Neuronal stem cell (in vitro differentiated cells): ENCODE measurements around the gene AZU1.
"Not testable (repeated sequence)": the region's sequence is repeated elsewhere in the genome, so short reads cannot be mapped to it uniquely, and the experiment has no call there.

Experiments
- DNase-seq: peaks from one replicate; pipeline ENCODE4 v3.0.0-alpha.2; 2013; ENCODE audit warnings: low spot score
- H2AFZ ChIP-seq: one replicate; pipeline ENCODE4 v1.6.1; 2013; ENCODE audit warnings: mild to moderate bottlenecking, low read length, inconsistent platforms
- H2AK5ac ChIP-seq: 2 replicates; pipeline ENCODE4 v1.6.1; 2013; ENCODE audit warnings: low read depth, mild to moderate bottlenecking, inconsistent platforms, low read length, moderate library complexity, mixed read lengths
- H2BK120ac ChIP-seq: 2 replicates; pipeline ENCODE4 v1.6.1; 2013; ENCODE audit warnings: low read depth, mild to moderate bottlenecking, inconsistent platforms, low read length, moderate library complexity, mixed read lengths
- H2BK12ac ChIP-seq: one replicate; pipeline ENCODE4 v1.6.1; 2013; ENCODE audit warnings: low read length, inconsistent platforms
- H2BK15ac ChIP-seq: 2 replicates; pipeline ENCODE4 v1.6.1; 2013; ENCODE audit warnings: mild to moderate bottlenecking, low read length, inconsistent platforms, mixed read lengths
- H2BK5ac ChIP-seq: one replicate; pipeline ENCODE4 v1.6.1; 2013; ENCODE audit warnings: inconsistent platforms, mild to moderate bottlenecking, low read length, moderate library complexity
- H3K14ac ChIP-seq: one replicate; pipeline ENCODE4 v1.6.1; 2013; ENCODE audit warnings: low read length, inconsistent platforms
- H3K18ac ChIP-seq: 2 replicates; pipeline ENCODE4 v1.6.1; 2013; ENCODE audit warnings: low read length, inconsistent platforms
- H3K23ac ChIP-seq: 2 replicates; pipeline ENCODE4 v1.6.1; 2013; ENCODE audit warnings: low read depth, mild to moderate bottlenecking, mixed read lengths, low read length, inconsistent platforms; ENCODE audit not compliant: poor library complexity
- H3K27ac ChIP-seq: replicated peaks from 3 replicates; pipeline ENCODE4 v1.5.1; 2013; ENCODE audit warnings: low read length, inconsistent platforms
- H3K27me3 ChIP-seq, 3 experiments: 2 replicates each; pipeline ENCODE4 v1.6.1; 2013; ENCODE audit warnings: low read length in 3 of 3, mild to moderate bottlenecking in 2 of 3, inconsistent platforms in 1 of 3, low read depth in 1 of 3, mixed read lengths in 1 of 3, moderate library complexity in 1 of 3; ENCODE audit not compliant: control insufficient read depth in 3 of 3, insufficient read depth in 3 of 3
- H3K36me3 ChIP-seq, 2 donors: replicated peaks in 1 of 2; 2 replicates each; pipeline ENCODE4 v1.6.1; 2013; ENCODE audit warnings: low read length in 2 of 2; ENCODE audit not compliant: control insufficient read depth in 2 of 2, insufficient read depth in 2 of 2
- H3K4ac ChIP-seq: 2 replicates; pipeline ENCODE4 v1.6.1; 2013; ENCODE audit warnings: inconsistent platforms, mild to moderate bottlenecking, low read length, moderate library complexity
- H3K4me1 ChIP-seq, 2 donors: 1 replicate in 1 of 2; 2 replicates in 1 of 2; pipeline ENCODE4 v1.6.1; 2013; ENCODE audit warnings: low read length in 2 of 2, low read depth in 1 of 2; ENCODE audit not compliant: control insufficient read depth in 2 of 2, insufficient read depth in 1 of 2
- H3K4me2 ChIP-seq: one replicate; pipeline ENCODE4 v1.6.1; 2013; ENCODE audit warnings: mild to moderate bottlenecking, low read length, inconsistent platforms; ENCODE audit not compliant: insufficient read depth, poor library complexity, severe bottlenecking
- H3K4me3 ChIP-seq, 2 donors: 2 replicates each; pipeline ENCODE4 v1.5.1; 2013; ENCODE audit warnings: low read length in 2 of 2, mild to moderate bottlenecking in 2 of 2, inconsistent platforms in 1 of 2, moderate library complexity in 1 of 2
- H3K79me1 ChIP-seq: one replicate; pipeline ENCODE4 v1.6.1; 2013; ENCODE audit warnings: low read depth, mild to moderate bottlenecking, inconsistent platforms, low read length, moderate library complexity
- H3K9ac ChIP-seq: one replicate; pipeline ENCODE4 v1.6.1; 2013; ENCODE audit warnings: mild to moderate bottlenecking, low read depth, low read length, inconsistent platforms; ENCODE audit not compliant: poor library complexity
- H3K9me3 ChIP-seq, 2 donors: replicated peaks in 1 of 2; 2 replicates each; pipeline versions ENCODE3 to v1.6.1; 2013; ENCODE audit warnings: low read length in 2 of 2, mild to moderate bottlenecking in 2 of 2, inconsistent platforms in 1 of 2, low read depth in 1 of 2, mixed read lengths in 1 of 2, moderate library complexity in 1 of 2; ENCODE audit not compliant: control insufficient read depth in 2 of 2, insufficient read depth in 1 of 2
- H4K8ac ChIP-seq: one replicate; pipeline ENCODE4 v1.6.1; 2013; ENCODE audit warnings: low read depth, mild to moderate bottlenecking, inconsistent platforms, low read length, moderate library complexity
- H4K91ac ChIP-seq: one replicate; pipeline ENCODE4 v1.6.1; 2013; ENCODE audit warnings: low read length, low read depth, mild to moderate bottlenecking, inconsistent platforms; ENCODE audit not compliant: poor library complexity
- WGBS, 2 donors: extraction: QIAGEN DNeasy Blood & Tissue Kit; methylation state at CpG; one replicate each; pipeline ENCODE4 v1.1.7; 2013; ENCODE audit warnings: missing lambda C conversion rate in 2 of 2, mixed read lengths in 1 of 2; ENCODE audit not compliant: insufficient read length in 2 of 2, insufficient replicate concordance in 1 of 2; ENCODE audit errors: extremely low coverage in 2 of 2; 5-methylcytosine and 5-hydroxymethylcytosine counted together

Gene AZU1

DNA sequence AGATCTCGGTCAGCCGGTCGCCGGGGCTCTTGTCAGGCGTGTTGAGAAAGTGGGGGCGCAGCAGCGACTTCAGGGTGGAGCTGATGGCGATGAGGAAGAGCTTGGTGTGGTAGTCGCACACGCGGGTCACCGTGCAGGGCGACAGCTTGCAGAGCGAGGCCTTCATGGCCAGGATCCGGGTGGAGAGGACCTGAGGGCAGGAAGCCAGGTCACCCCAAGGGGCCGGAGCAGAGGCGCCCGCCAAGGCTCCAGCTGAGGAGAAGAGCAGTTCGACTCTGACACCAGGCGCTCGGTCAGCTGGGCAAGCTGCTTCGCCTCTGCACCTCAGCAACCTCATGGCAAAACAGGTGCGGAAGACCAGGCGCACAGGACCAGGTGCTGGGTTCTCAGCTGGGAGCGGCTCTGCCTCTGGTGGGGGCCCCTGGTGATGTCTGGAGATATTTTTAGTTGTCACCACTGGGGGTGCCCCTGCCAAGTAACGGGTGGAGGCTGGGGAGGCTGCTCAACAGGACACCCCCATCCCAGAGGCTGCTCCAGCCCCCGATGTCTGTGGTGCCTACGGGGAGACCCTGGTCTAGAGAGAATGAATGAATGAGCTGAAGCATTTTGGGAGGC is 47.7 kb downstream of the AZU1 start:
- WGBS, 2 donors = no CpG with 5 or more reads among the region's 28 CpGs
- Histone ChIP-seq H3K4me1 (no peaks in the 10 kb centered on the region), H2BK12ac (no peak overlapping the region), H3K4me2 (no peak overlapping the region), H2AK5ac (no peak overlapping the region), H3K4me3 (no peak overlapping the region), H2BK5ac (peak overlapping the region; percentile 66), H3K27me3 (no peaks in the 10 kb centered on the region), H3K9ac (no peak overlapping the region), H3K79me1 (peaks cover 12% of the 10 kb centered on the region), H4K8ac (no peak overlapping the region), H3K36me3 (peaks cover 35 to 63% of the 10 kb centered on the region in 2 donors), H2BK120ac (no peak overlapping the region), H2BK15ac (no peak overlapping the region), H3K14ac (no peak overlapping the region), H4K91ac (no peak overlapping the region), H3K9me3 (no peaks in the 10 kb centered on the region), H3K4ac (no peak overlapping the region), H3K23ac (no peak overlapping the region), H3K18ac (no peak overlapping the region), H2AFZ (no peak overlapping the region), H3K27ac (no peak overlapping the region)
- no peak for DNase-seq

GRCh38 chr19:876089-876488 is 48.5 kb downstream of the AZU1 start:
- Histone ChIP-seq H3K9ac (no peak overlapping the region), H3K4me1 (no peaks in the 10 kb centered on the region), H3K4me2 (no peak overlapping the region), H3K79me1 (peaks cover 12% of the 10 kb centered on the region), H2BK12ac (no peak overlapping the region), H2BK120ac (no peak overlapping the region), H2BK5ac (peak overlapping the region; percentile 19), H3K4ac (no peak overlapping the region), H3K4me3 (no peak overlapping the region), H4K8ac (no peak overlapping the region), H3K27me3 (no peaks in the 10 kb centered on the region), H3K18ac (no peak overlapping the region), H3K14ac (no peak overlapping the region), H2AK5ac (no peak overlapping the region), H3K23ac (no peak overlapping the region), H2AFZ (no peak overlapping the region), H3K27ac (no peak overlapping the region), H2BK15ac (no peak overlapping the region), H3K36me3 (peaks cover 35 to 61% of the 10 kb centered on the region in 2 donors), H3K9me3 (no peaks in the 10 kb centered on the region), H4K91ac (no peak overlapping the region)
- no CpG with 5 or more reads among the region's 18 CpGs for WGBS, 2 donors
- no peak for DNase-seq

DNA sequence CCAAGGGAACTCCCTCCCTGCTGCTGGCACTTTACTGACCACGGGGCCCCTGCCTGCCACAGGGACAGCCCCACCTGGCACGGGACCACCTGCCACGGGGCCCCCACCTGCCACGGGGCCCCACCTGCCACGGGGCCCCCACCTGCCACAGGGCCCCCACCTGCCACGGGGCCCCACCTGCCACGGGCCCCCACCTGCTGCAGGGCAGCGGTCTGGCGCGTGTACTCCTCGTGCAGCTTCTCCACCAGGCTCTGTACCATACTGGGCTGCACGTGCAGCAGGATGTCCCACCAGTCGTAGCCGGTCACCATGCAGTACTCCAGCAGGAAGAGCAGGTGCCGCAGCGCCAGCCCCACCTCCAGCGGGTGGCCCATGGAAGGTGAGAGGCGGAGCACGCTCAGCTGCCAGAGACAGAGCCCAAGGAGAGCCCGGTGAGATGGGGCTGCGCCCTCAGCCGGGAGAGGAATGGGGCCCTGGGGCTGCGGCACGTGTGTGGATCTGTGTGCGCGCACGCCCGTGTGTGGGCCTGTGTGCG is 49.2 kb downstream of the AZU1 start:
- Histone ChIP-seq H3K4me1 (no peaks in the 10 kb centered on the region), H4K91ac (no peak overlapping the region), H3K36me3 (peaks cover 39 to 65% of the 10 kb centered on the region in 2 donors), H2BK15ac (no peak overlapping the region), H2BK120ac (no peak overlapping the region), H3K18ac (no peak overlapping the region), H2AK5ac (no peak overlapping the region), H3K27ac (no peak overlapping the region), H3K4me3 (peak overlapping the region in 1 of 2 donors; percentile 28), H2BK5ac (no peak overlapping the region), H2BK12ac (no peak overlapping the region), H4K8ac (no peak overlapping the region), H3K14ac (no peak overlapping the region), H3K23ac (peak overlapping the region; percentile 80), H3K27me3 (no peaks in the 10 kb centered on the region), H3K79me1 (peaks cover 12% of the 10 kb centered on the region), H3K4me2 (no peak overlapping the region), H3K9me3 (peaks cover 0 to 4% of the 10 kb centered on the region in 2 donors), H3K4ac (no peak overlapping the region), H3K9ac (no peak overlapping the region), H2AFZ (no peak overlapping the region)
- DNase-seq = no peak
- no CpG with 5 or more reads among the region's 29 CpGs for WGBS, 2 donors

DNA sequence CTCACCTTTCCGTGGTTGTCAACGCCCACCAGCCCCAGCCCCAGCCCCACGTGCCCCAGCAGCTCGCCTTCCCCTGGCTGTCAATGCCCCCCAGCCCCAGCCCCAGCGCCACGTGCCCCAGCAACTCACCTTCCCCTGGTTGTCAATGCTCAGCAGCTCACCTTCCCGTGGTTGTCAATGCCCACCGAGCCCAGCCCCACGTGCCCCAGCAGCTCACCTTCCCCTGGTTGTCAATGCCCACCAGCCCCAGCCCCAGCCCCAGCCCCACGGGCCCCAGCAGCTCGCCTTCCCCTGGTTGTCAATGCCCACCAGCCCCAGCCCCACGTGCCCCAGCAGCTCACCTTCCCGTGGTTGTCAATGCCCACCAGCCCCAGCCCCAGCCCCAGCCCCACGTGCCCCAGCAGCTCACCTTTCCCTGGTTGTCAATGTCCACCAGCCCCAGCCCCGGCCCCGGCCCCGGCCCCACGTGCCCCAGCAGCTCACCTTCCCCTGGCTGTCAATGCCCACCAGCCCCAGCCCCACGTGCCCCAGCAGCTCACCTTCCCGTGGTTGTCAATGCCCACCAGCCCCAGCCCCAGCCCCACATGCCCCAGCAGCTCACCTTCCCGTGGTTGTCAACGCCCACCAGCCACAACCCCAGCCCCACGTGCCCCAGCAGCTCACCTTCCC is 50.5 kb downstream of the AZU1 start:
- not testable (repeated sequence) for H3K27ac ChIP-seq, H4K8ac ChIP-seq, DNase-seq, H3K4me3 ChIP-seq, H2BK15ac ChIP-seq, H3K4me2 ChIP-seq, H3K23ac ChIP-seq, H3K14ac ChIP-seq, H3K27me3 ChIP-seq, H4K91ac ChIP-seq, H2BK120ac ChIP-seq, H2BK12ac ChIP-seq, H3K18ac ChIP-seq, H2AFZ ChIP-seq, H3K9me3 ChIP-seq, H3K4me1 ChIP-seq, H3K9ac ChIP-seq, H2BK5ac ChIP-seq, H2AK5ac ChIP-seq, H3K4ac ChIP-seq
- Histone ChIP-seq H3K79me1 (peaks cover 12% of the 10 kb centered on the region), H3K36me3 (peaks cover 52 to 74% of the 10 kb centered on the region in 2 donors)
- WGBS, 2 donors = no CpG with 5 or more reads among the region's 23 CpGs
